Measurements from ENCODE around the gene FBXO9.

Gene FBXO9

DNA sequence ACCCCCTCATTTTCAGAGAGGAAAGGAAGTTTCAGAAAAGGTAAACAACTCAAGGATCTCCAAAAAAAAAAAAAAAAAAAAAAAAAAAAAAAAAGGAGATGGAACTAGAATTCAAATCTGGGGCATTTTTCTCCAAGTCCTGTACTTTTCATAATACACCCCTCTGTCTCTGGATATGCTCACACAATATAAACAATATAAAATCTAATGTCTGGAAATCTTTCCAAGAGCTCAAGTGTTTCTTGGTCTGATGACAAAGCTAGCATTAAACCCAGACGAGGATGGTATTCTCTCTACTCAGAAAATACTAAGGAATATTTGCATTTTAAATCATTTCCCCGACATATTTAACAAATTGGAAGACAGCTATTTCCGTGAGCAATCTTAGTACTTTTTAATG, 77.6 kb downstream of the FBXO9 start:
- DNase-seq = no peak

DNA sequence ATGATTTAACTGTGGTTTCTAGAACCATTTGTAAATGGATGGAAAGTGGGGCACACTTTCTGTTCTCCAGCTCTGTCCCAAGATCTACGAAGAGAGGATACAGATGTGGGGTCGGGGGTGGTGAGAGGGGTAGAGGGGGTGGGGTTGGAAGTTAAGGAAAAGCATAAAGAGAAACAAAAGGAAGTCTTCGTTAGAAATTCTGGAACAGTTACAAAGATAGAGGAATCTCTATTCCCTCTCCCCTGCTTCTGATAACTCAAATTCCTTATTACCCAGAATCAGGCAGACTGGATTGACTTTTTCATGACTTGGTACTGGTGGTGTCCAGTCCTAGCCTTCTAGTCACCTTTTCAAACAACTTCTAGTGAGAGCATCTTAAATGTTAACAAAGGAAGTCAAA, 78.5 kb downstream of the FBXO9 start:
- DNase-seq = no peak

DNA sequence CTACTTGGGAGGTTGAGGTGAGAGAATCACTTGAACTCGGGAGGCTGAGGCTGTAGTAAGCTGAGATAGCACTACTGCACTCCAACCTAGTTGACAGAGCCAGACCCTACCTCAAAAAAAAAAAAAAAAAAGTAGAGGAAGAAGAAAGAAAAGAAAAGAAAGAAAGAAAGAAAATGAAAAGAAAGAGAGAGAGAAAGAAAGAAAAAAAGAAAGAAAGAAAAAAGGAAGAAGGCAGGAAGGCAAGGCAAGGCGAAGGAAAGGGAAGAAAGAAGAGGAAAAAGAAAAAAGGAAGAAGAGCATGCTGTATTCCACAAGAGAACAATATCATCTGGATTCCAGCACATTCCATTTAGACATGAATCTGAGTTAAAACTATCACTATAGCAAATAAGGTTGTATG, 79.6 kb downstream of the FBXO9 start:
- DNase-seq = no peak

DNA sequence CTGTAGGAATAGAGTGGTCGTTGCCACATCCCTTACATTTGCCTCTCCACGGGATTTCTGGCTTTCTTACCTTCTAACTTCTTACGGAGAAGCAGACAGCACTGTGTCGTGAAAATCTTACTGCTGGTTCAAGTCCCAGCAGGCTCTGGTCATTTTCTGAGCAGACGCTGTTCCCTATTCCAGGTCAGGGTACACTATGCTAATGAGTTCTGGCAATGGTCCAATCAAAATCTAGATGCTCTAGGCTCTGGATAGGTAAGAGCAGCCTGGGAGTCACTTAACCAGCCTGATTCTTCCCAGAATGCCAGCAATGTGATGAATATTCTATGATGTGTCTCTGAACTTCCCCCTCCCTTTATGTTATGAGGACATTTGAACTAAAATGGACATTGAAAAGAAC, 83.5 kb downstream of the FBXO9 start, which contains the start of gene GCM1:
Gene GCM1 (minus strand): TSS at position 158 of the 400 bp plus-strand sequence. CDS start 3,209 bp downstream, outside the sequence.
- no peak for DNase-seq
